HG03159 (cell line): Measurements from ENCODE around the gene CD82.

Source experiments
- ATAC-seq: cut with Tn5 transposase; IDR thresholded peaks from one replicate; pipeline ENCODE4 v1.9.1; 2021; ENCODE audit warnings: mild to moderate bottlenecking, moderate library complexity; ENCODE audit not compliant: unreplicated experiment

The CD82 gene

DNA sequence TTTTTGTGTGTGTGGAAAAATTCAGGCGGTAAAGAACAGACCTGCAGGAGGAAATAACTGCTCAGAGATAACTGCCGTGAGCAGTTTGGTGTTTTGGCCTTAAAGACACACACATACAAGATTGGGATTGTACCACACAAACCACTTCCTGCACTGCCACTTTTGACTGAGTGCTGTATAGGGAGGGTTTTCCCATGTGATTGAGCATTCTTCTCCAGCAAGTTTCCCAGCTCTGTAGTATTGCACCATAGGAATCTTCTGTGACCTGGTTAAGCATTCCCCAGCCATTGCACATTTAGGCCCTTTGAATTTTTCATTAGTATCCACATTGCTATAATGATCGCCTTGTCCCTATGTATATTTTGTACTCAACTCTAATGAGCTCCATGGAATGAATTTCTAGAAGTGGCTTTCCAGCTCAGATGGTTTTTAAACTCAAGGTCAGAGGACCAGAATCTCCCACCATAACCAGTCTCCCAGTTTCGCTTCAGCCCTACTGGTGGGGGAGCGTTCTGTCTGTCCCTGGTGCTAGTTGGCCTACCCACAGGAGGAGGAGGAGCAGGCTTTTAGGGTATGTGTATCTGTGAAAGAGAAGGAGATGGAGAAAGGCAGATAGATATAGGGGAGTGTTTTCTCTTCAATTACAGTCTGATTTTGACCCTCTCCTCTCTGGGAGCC lies 9.3 kb downstream of the CD82 start:
- no peak for ATAC-seq

DNA sequence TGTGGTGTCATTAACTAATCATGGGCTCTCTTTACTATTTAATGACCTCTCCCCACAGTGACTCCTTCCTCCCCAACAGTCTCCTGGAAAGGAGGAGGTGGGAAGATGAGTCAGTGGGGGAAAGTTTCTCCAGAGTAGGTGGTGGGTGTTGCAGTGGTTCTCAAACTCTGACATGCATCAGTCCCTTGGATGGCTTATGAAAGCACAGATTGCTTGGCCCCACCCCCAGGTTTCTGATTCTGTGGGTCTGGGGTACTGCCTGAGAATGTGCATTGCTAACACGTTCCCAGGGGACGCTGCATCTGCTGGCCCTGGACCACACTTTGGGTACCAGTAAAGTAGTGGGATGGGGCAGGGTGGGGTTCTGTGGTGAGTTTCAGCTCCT lies 9.8 kb downstream of the CD82 start:
- ATAC-seq: no peak

DNA sequence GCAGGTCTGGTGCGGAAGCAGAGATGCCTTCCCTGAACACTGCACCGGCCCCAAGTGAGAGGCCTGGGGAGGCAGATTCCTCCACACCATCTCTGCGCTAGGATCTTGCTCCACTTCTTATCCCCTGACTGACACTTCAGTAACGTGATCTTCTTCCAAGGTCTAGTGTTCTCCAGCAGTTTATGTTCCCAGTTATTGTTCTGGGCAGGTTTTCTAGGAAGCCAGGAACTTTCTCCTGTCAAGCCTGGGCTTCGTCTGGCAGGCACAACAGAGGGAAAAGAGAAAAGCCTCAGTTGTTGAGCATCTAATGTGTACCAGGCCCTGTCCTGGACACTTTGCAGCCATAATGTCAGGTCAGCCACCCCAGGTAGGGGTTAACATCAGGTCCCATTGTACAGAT lies 10.5 kb downstream of the CD82 start:
- ATAC-seq: no peak

DNA sequence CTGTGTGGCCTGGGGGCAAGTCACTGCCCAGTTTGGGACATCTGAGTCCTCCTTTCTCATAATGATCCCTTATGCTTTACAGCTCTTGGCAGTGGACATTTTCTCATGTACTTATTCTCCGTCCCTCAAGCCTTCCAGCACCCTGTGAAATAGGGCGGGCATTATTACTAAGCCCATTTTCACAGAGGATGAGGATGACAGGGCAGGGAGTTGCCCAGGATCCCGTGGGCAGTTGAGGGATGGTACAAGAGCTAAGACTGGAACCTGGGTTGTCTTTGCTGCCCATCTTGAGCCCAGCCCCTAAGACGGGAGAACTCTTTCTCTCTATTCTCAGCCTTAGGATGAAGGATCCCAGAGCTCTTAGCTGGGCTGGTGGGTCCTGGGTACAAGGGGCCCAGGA lies 11.2 kb downstream of the CD82 start:
- ATAC-seq: no peak

DNA sequence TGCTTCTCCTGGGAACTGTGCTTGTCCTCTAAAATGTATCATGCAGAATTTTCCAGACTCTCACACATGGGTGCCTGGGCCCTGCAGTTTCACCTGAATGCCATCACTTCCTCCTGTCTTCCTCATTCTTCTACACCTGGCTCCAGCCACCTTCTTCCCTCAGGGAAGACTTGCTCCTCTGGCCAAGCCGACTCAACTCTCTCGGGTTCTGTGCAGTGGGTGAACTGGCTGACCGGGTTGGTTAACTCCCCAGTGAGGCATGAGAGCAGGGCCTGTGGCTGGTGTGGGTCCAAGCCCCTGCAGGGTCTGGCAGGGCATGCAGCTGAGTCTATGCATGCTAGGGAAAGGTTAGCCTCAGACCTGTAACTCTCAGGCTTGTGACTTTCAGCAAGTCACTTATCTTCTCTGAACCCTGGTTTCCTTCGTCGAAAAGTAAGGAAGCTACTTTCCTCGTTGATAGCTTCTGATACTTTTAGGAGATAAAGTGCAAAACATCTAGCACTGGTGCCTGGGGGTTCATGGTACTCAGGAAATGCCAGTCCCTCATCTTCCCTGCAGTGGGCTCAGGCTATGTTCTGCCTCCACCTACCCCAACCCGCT lies 11.9 kb downstream of the CD82 start:
- ATAC-seq: no peak

DNA sequence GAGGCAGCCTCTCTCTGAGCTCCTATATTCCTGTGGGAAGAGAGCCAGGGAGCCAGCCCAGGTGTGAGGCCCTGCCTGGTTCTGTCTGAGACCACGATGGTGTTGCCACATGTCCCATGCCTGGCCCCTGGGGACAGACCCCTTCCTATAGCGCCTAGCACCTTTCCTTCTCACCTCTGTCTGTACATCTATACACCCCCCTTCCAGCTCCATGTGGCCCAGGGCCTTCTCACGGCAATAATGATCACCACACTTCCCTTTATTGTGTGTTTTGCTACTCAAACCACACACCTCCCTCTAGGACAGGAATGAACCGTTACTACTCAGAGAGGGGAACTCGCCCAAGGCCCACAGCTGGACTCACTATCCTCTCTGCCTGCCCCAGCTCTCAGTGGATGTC lies 12.8 kb downstream of the CD82 start:
- ATAC-seq: peak; percentile 52

DNA sequence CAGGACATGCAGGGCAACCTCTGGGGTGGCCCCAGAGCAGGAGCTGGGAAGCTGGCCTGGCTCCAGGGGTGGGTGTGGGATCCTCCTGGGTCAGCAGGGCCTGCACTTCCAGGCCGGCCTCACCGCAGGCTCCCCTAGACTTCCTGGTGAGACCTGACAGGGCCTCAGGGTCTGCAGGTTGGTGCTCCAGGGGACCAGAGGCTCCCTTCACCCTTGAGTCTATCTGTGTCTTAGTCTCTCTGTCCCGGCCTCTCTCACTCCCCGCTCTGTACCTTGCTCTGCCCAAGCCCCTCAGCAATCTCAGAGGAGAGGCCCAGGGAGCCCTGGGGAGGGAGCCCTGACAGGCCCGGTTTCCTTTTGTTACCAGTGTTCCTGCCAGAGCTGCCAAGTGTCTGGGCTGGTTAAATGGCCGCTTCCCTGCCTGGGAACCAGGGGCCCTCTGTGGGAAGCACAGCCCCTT lies 13.9 kb downstream of the CD82 start:
- ATAC-seq: no peak

DNA sequence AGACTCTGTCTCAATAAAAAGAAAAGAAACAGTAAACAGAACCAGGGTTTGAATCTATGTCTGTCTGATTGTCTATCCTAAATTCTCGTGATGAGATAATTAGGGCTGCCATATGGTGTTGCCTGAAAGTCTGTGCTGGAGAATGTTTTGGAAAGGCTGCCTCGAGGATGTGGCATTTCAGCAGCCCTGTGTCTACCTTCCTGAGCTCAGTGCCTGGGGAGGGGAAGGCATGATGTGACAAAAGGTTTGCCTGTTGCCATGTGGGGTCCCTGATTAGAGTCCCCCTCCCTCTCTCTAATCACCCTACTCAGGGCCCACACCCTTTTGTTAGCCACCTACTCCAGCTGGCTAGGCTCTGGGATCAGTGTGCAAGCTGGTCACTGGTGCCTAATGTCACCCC lies 15.2 kb downstream of the CD82 start:
- no peak for ATAC-seq

DNA sequence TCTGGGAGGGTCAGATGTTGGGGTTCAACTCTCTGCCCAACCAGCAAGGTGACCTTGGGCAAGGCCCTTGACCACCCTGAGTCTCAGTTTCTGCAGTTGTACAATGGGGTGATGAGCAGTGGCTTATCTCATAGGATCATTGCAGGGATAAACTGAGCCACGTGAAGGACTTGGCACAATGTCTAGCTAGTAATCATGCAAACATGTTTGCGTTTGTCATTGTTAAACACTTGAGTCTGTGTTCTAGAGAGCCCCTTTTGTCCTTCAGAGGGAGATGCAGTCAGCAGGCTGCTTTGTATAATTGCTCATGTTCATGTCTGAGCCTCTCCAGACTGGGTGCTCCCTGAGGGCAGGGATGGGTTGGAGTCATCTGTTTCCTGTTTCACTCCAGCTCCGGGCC lies 15.8 kb downstream of the CD82 start:
- ATAC-seq: no peak

DNA sequence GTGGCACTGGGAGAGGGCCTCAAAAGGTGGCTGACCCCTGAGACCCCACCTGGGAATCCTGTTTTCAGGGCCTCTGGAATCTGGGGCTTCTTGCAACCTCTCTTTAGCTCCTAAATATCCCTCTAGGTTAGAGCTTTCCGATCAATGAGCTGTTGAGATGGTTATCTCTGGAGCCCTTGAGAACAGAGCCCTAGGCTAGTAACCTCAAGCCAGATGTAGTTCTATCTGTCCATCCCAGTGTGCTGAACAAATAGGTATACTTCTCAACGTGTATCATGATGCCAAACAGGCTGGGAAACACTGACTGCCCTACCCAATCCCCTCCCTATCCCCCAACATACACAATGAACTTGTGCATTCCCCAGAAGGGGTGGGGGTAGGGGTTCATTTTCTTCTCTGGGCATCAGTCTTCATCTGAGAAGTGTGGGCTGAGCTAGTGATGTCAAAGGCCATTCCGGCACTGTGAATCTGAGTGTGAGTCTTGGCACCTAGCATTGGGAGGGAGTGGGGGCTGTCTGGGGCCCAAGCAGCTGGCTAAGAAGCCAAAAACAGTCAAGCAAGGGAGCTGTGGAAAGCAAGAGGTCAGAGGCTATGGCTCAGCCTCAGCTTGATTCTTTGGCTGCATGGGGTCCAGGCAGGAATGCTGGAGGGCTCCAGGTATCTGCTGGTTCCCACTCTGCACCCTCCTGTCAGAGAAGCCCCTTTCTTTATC lies 17.3 kb downstream of the CD82 start:
- no peak for ATAC-seq

DNA sequence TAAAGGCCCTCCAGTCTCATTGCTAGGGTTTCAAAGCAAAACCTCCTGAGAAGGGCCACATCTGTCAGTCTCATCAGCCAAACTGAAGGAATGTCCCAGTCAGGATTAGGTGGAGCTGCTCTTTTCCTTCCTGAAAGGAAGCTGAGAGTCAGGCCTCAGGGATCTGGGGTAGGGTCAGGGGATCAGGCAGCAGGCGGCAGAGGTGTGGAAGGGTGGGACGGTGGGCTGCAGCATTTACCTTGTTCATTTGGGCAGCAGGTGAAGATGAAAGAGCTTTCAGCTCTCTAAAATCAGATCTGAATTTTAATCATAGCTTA lies 17.8 kb downstream of the CD82 start:
- no peak for ATAC-seq

DNA sequence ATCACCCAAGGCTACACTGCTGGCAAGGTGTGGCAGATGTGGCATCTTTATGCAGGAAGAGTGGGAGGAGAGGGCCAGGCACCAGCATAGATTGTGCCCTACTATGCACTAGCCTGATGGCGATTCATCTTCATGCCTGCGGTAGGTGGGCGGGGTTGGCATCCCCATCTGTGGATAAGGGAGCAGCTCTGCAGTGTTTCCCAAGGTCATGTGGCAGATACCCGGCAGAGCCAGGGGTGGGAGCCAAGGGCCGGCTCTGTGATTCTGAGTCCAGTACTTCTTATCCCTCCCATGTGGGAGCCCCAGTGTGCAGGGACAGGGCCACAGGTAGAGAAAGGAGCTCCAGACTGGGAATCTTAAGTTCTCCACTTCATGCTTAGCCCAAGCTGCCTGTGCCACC lies 20.0 kb downstream of the CD82 start:
- no peak for ATAC-seq

DNA sequence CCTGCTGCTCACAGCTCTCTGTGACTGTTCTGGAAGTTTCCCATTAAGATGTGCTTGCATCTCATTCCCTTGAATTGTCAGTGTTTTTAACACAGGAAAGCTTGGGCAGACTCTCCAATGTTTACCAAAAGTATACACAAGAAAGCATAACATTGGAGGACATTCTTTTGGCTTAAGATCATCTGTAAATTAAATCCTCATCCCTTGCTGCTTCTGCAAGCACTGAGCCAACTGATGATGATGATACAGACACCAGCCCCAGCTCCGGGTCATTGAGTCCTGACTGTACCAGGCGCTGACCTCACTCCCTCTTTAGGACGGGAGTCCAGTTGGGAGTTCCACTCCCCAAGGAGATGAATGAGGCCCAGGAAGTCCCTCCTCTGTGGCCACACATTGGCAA lies 23.8 kb downstream of the CD82 start:
- no peak for ATAC-seq

DNA sequence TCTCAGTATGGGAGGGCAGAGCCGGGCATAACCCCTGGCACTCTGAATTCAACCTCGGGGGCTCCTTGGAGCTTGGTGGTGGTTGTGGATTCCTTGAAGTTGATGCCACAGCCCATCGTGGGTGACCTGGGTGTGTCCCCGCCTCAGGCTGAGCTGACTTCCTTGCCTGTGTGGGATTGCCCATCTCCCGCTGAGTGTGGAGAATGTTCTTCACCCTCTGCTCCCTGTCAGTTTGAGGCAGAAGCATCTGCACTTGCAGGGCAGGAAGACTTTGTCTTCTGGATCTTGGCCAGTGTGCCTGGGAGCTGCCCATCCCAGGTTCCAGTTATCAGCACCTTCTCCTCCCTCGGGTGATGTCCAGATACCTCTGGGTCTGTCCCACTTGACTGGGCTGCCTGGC lies 25.3 kb downstream of the CD82 start:
- no peak for ATAC-seq

DNA sequence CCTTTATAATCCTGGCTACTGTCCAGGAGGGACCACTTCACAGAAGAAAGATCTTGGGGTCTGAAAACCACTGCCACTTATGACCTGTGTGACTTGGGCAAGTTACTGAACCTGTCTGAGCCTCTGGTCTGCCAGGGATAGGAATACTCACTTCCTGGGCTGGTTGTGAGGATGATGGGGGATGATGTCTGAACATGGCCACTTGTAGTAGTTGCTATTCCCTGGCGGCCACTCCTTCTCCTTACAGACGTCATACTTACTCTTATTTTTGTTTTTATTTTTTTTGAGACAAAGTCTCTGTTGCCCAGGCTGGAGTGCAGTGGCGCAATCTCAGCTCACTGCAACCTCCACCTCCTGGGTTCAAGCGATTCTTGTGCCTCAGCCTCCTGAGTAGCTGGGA lies 26.1 kb downstream of the CD82 start:
- ATAC-seq: no peak

DNA sequence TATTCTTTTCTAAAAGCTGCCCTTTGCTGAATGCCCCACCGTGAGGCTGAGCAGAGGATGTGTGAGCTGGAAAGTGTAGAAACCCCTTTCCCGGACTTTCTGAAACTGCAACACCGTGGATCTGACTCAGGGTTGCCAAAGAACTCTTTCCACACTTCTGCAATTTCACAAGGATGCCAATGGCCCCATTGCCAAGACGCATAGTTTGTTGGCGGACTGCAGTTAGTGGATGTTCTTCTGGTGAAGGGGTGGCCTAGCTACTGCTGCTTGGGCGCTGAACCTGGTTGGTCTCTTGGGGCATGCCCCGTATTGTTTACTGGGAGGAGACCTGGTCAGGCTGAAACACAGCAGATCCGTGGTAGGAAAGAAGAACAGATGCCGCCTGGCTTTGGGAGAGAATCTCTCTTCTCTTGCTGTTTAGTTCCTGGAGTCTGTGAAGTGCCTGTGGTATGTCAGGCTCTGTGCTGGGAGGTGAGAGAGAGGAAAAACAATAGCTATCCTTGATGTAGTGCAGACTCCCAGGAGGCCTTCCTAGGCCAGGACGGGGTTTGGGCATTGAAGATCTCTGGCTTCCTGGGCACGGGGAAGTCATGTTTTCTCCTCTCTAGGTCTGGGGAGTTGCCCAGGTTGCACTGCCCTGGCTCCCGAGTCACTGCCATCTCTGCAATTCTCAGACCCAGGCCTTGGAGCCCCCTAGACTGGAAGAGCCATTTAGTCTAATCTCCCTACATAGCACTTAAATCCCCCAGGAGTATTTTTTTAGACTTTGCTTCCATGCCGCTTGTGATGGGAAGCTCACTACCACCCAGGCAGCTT lies 26.9 kb downstream of the CD82 start:
- no peak for ATAC-seq

DNA sequence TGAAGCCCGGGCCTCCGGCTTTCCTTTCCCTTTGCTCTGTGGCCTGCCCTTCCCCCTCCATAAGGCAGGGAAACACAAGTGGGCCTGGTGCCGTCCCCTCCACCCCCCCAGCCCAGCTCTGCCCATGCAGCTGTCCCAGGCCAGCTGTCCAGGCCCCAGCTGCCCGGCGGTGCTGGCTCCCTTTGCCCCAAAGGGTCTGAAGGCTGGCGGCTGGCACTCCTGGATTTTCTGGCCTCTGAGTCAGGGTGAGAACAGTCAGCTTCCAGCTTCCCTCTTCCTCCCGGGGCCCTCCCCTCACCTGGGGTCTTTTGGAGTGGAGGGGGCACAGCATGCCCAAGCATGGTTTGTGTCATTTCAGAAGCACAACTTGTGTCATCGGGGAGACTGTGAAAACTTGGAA lies 27.8 kb downstream of the CD82 start:
- ATAC-seq: no peak

DNA sequence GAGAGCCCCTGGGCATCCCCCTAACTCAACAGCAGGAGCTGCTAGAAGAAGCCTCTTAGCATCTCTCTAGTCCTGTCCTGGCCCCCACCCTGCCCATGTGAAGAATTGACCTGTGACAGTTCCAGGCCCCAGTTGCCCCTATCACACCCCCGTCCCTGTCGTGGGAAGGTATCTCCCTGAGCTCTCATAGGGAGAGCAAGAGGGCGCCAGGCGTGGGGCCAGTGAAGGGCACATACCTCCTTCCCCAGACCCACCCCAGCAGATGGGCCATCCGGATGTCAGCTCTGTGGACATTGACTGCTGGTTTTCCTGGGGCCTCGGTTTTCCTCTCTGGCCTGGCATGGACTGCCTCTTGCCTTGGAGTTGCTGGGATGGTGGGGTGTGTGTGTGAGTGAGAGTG lies 29.5 kb downstream of the CD82 start:
- no peak for ATAC-seq

DNA sequence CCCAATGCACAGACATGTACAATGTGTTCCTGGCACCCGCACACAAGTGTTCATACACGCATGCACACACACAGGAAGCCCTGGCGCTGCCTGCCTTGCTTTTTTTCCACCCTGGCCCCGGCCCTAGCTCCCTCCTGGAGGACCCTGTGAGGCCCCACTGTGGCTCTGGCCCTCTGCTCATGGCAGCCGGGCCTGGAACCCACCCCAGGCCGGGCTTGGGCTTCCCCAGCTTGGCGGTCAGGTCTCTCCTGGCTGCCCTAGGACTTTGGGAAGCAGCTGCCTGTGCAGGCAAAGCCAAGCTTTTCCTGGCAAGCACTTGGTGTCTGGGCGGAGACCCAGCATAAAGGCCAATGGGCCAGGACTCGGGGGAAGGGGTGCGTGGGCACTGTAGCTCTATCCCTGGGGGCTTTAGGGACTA lies 30.5 kb downstream of the CD82 start:
- no peak for ATAC-seq

DNA sequence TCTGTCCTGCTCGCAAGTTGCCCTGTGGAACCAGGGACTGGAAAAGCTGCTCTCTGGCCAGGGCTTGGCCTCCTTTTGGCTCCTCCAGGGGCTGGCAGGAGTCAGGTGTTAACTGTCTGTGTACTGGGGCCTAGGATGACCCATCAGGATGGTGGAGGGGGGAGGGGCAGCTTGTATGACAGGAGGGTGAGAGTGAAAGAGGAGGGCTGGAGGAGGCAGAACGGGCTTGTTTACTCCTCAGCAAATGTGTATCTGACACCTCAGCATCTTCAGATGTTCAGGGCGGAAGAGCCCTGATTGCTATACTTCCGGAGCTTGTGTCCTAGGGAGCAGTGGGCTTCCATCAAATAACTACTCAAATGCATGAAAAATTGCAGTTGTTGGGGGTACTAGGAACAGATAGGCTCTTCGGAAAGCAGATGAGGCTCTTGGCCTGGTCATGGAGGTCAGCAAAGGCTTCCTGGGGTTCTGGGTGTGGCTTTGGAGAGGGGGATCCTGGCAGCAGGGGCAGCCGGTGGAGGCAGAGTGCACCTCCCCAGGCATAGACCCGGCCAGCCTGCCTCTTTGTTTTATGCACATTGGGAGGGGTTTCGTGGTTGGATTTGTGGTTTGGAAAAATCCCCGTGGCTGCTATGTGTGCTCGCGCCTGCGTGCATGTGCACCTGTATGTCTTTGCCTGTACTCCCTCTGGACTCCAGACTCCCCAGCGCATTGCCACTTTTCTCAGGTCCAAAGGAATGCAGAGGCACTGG lies 31.2 kb downstream of the CD82 start:
- no peak for ATAC-seq
